Lung (tissue), 12 donors: ENCODE data around the gene TTC29. TPM values are rescaled to one million over a fixed set of nuclear protein-coding genes. Genes with fewer than 3 reads are reported as not detected.

Source experiments
- ATAC-seq: fragments of 200-7000 bp; cut with Tn5 transposase; one replicate; pipeline ENCODE4 v1.9.1; 2020; ENCODE audit warnings: moderate number of reproducible peaks; ENCODE audit not compliant: insufficient read depth, low FRiP score
- DNase-seq, 3 donors: peaks; one replicate each; pipeline ENCODE4 v3.0.0-alpha.2; 2013 to 2017
- H3K27ac ChIP-seq, 2 donors: one replicate each; pipeline ENCODE4 v1.5.1; 2013; ENCODE audit warnings: mild to moderate bottlenecking in 2 of 2, moderate library complexity in 2 of 2, control low read depth in 1 of 2, inconsistent platforms in 1 of 2, low read depth in 1 of 2, low read length in 1 of 2
- H3K27me3 ChIP-seq, 3 donors: one replicate each; pipeline ENCODE4 v1.5.1; 2013; ENCODE audit warnings: low read length in 2 of 3; ENCODE audit not compliant: control insufficient read depth in 3 of 3, insufficient read depth in 3 of 3
- H3K36me3 ChIP-seq, 4 donors: one replicate each; pipeline ENCODE4 v1.5.1; 2013; ENCODE audit warnings: low read length in 4 of 4, mild to moderate bottlenecking in 1 of 4, moderate library complexity in 1 of 4; ENCODE audit not compliant: control insufficient read depth in 4 of 4, insufficient read depth in 4 of 4
- H3K4me1 ChIP-seq, 5 donors: one replicate each; pipeline ENCODE4 v1.5.1; 2013; ENCODE audit warnings: low read length in 5 of 5, mild to moderate bottlenecking in 2 of 5, moderate library complexity in 1 of 5; ENCODE audit not compliant: control insufficient read depth in 5 of 5, insufficient read depth in 5 of 5
- H3K4me3 ChIP-seq: one replicate; pipeline ENCODE4 v1.5.1; 2013; ENCODE audit warnings: mild to moderate bottlenecking, control low read depth, moderate library complexity
- H3K9ac ChIP-seq, 2 donors: one replicate each; pipeline ENCODE4 v1.5.1; 2013; ENCODE audit warnings: low read length in 2 of 2, control low read depth in 1 of 2; ENCODE audit not compliant: insufficient read depth in 1 of 2
- H3K9me3 ChIP-seq, 4 donors: one replicate each; pipeline ENCODE4 v1.5.1; 2013; ENCODE audit warnings: low read length in 3 of 4, mild to moderate bottlenecking in 1 of 4, moderate library complexity in 1 of 4; ENCODE audit not compliant: control insufficient read depth in 4 of 4, insufficient read depth in 3 of 4
- CTCF ChIP-seq: IDR thresholded peaks from 2 replicates; pipeline ENCODE4 v1.5.1; 2012; ENCODE audit warnings: mild to moderate bottlenecking; ENCODE audit errors: control extremely low read depth, extremely low read depth
- WGBS, 2 donors: extraction: QIAGEN DNeasy Blood & Tissue Kit; methylation state at CpG; one replicate each; pipeline ENCODE4 v1.1.7; 2013; 5-methylcytosine and 5-hydroxymethylcytosine counted together
- polyA plus RNA-seq, 2 donors: library from polyadenylated mRNA; stranded (reverse); fragments of 200-250 nt; gene quantifications; one replicate each; pipeline ENCODE4 v1.2.1, GENCODE V29; 2013
- total RNA-seq, 2 donors: library from RNA; depleted of rRNA in 1 of 2; stranded (reverse); fragments of >200 nt in 1 of 2; gene quantifications; one replicate each; pipeline ENCODE4 v1.2.1, GENCODE V29; 2014 to 2021
- donor health status: control.
- donor health status: control.
- donor health status: Bipolar disorder and iron deficiency.
- donor health status: healthy.
- donor health status: DM: yes; HTN: yes; CAD: no.

TTC29 gene
- total and polyA plus RNA-seq, 4 donors: 2.6 to 11.1 (median 7.2) TPM

DNA sequence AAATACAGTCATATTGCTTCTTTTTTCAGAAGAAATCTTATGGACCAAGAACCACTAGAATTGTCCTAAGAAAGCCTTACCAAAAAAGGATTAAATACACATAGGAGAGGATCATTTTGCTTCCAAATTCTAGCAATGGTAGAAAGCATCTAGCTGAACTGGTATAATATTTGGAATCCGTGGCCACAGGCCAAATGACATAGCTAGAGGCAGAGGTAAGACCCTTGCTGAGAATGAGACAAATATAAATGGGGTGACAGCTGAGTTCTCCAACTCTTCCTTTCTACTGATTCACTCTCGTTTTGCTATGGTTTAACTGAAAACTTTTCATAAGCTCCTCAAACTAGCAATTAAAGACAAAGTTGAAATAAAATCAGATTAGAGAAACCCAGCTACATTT, 150.0 kb downstream of the TTC29 start:
- Histone ChIP-seq H3K27ac (no peak overlapping the region), H3K27me3 (no peaks in the 10 kb centered on the region), H3K9ac (no peak overlapping the region), H3K4me1 (no peaks in the 10 kb centered on the region), H3K36me3 (no peaks in the 10 kb centered on the region), H3K4me3 (no peak overlapping the region), H3K9me3 (no peaks in the 10 kb centered on the region)
- ATAC-seq: no peak
- WGBS, 2 donors: 42 to 69% methylated on average over 2 of the region's 2 CpGs
- no peak for TF ChIP-seq CTCF
- no peak for DNase-seq

- Histone ChIP-seq H3K36me3 (no peaks in the 10 kb centered on the region), H3K27me3 (no peaks in the 10 kb centered on the region), H3K4me3 (no peak overlapping the region), H3K9ac (no peak overlapping the region), H3K4me1 (no peaks in the 10 kb centered on the region), H3K9me3 (no peaks in the 10 kb centered on the region), H3K27ac (no peak overlapping the region)
- no peak for TF ChIP-seq CTCF
- DNase-seq (no peak), ATAC-seq (no peak)
Measured at GRCh38 chr4:146793727-146794126, 151.9 kb downstream of the TTC29 start.

GRCh38 chr4:146791439-146791838, 154.2 kb downstream of the TTC29 start:
- ATAC-seq (no peak), DNase-seq (peak in 2 of 3 donors; percentile 1 to 47)
- Histone ChIP-seq H3K9me3 (no peaks in the 10 kb centered on the region), H3K4me3 (no peak overlapping the region), H3K27me3 (no peaks in the 10 kb centered on the region), H3K36me3 (no peaks in the 10 kb centered on the region), H3K4me1 (no peaks in the 10 kb centered on the region), H3K9ac (no peak overlapping the region), H3K27ac (no peak overlapping the region)
- 67% methylated on average over 1 of the region's 1 CpG for WGBS, 2 donors
- TF ChIP-seq CTCF: no peak

GRCh38 chr4:146790515-146790914, 155.1 kb downstream of the TTC29 start:
- H3K4me3 ChIP-seq: no peak overlapping the region
- H3K36me3 ChIP-seq: no peaks in the 10 kb centered on the region
- ATAC-seq (no peak), DNase-seq (no peak)
- H3K4me1 ChIP-seq: no peaks in the 10 kb centered on the region
- no peak for TF ChIP-seq CTCF
- H3K9me3 ChIP-seq: no peaks in the 10 kb centered on the region
- H3K9ac ChIP-seq: no peak overlapping the region
- H3K27ac ChIP-seq: no peak overlapping the region
- no peaks in the 10 kb centered on the region for H3K27me3 ChIP-seq
